NT2/D1 (cell line): Measurements from ENCODE around the gene LSS.
"Not testable (repeated sequence)": the region's sequence is repeated elsewhere in the genome, so short reads cannot be mapped to it uniquely, and the experiment has no call there.

ENCODE experiments used
- DNase-seq: peaks from one replicate; pipeline ENCODE4 v3.0.0-alpha.2; 2011; ENCODE audit warnings: low read depth, low spot score
- H3K27me3 ChIP-seq: 2 replicates; pipeline ENCODE4 v1.6.0; 2011; ENCODE audit warnings: mild to moderate bottlenecking; ENCODE audit not compliant: insufficient read length, insufficient read depth
- H3K36me3 ChIP-seq: 2 replicates; pipeline ENCODE4 v1.6.1; 2011; ENCODE audit warnings: mild to moderate bottlenecking, low read length, mixed read lengths; ENCODE audit not compliant: insufficient read depth, insufficient read length
- H3K4me1 ChIP-seq: 2 replicates; pipeline ENCODE4 v1.5.1; 2011; ENCODE audit not compliant: insufficient read depth, insufficient read length
- H3K4me3 ChIP-seq: 2 replicates; pipeline ENCODE4 v1.5.1; 2011; ENCODE audit warnings: low read depth; ENCODE audit not compliant: insufficient read length
- H3K9ac ChIP-seq: 2 replicates; pipeline ENCODE4 v1.6.0; 2011; ENCODE audit warnings: low read depth; ENCODE audit not compliant: insufficient read length
- H3K9me3 ChIP-seq: 2 replicates; pipeline ENCODE4 v1.5.1; 2011; ENCODE audit warnings: mild to moderate bottlenecking, low read length; ENCODE audit not compliant: insufficient read depth
- SUZ12 ChIP-seq: IDR thresholded peaks from 2 replicates; pipeline ENCODE4 v1.6.1; 2011; ENCODE audit not compliant: insufficient read length, insufficient read depth; ENCODE audit errors: extremely low read depth
- YY1 ChIP-seq: IDR thresholded peaks from 2 replicates; pipeline ENCODE4 v1.6.1; 2011; ENCODE audit not compliant: insufficient read length, insufficient read depth
- ZNF274 ChIP-seq: IDR thresholded peaks from 2 replicates; pipeline ENCODE4 v1.6.1; 2011; ENCODE audit warnings: mild to moderate bottlenecking, low read depth, low read length

The LSS gene

DNA sequence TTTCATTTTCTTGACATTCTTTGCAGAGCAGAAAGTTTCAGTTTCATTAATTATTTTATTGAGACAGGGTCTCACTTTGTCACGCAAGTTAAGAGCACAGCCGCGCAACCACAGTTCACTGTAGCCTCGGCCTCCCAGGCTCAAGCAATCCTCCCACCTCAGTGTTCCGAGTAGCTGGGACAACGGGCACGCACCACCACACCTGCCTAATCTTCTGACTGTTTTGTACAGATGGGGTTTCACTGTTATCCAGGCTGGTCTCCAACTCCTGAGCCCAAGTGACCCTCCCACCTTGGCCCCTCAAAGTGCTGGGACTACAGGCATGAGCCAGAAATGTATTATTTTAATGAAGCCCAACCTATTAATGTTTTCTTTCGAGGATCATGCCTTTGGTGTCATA, 41.3 kb downstream of the LSS start:
- no peaks in the 10 kb centered on the region for H3K9me3 ChIP-seq
- H3K4me3 ChIP-seq, result no peak overlapping the region
- H3K36me3 ChIP-seq, result peaks cover 49% of the 10 kb centered on the region
- no peak for TF ChIP-seq YY1
- TF ChIP-seq ZNF274, result no peak
- no peak for TF ChIP-seq SUZ12
- no peaks in the 10 kb centered on the region for H3K27me3 ChIP-seq
- no peak overlapping the region for H3K9ac ChIP-seq
- DNase-seq, result no peak
- H3K4me1 ChIP-seq, result peaks cover 44% of the 10 kb centered on the region

GRCh38 chr21:46185716-46186115, 42.9 kb downstream of the LSS start:
- no peak for DNase-seq
- H3K9ac ChIP-seq, result no peak overlapping the region
- peaks cover 38% of the 10 kb centered on the region for H3K36me3 ChIP-seq
- H3K27me3 ChIP-seq, result no peaks in the 10 kb centered on the region
- H3K9me3 ChIP-seq, result no peaks in the 10 kb centered on the region
- H3K4me1 ChIP-seq, result peaks cover 44% of the 10 kb centered on the region
- H3K4me3 ChIP-seq, result no peak overlapping the region
- TF ChIP-seq ZNF274, result no peak
- TF ChIP-seq YY1, result no peak
- TF ChIP-seq SUZ12, result no peak

DNA sequence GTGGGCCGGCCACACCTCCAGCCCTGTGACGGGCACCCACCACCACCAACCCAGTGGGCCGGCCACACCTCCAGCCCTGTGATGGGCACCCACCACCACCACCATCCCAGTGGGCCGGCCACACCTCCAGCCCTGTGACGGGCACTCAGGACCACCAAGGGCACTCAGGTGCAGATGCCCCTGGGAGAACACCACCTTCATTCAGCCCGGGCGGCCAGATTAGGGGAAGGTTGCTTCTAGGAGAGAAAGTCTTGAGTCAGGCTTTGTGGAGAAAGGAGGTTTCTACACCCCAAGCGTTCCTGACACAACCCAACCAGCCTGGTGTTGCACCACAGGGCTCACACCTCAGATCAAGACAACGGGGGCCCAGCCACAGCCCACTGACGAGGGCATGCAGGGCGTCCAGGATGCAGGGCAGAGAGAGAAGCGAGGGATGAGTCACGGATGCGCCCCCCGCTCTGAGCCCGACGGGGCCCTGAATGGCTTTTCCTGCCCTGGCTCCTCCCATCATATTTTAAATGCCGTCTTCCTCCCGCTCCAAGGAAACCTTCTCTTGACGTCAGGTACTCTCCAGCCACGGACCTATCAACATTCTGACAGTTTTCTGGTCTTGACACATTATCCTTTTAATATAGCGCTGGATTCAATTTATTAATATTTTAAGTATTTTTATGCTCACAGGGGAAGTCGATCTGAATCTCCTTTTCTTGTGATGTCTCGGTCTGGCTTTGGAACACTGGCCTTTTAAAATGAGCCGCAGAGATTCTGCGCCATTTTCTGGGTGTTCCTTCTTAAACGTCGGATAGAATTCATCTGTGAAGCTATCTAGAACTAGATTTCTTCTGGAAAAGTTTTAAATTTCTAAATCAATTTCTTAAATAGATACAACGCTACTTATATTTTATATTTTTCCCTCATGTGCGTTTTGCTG, 43.7 kb downstream of the LSS start:
- Histone ChIP-seq H3K27me3 (no peaks in the 10 kb centered on the region), H3K4me1 (peaks cover 39% of the 10 kb centered on the region), H3K9me3 (no peaks in the 10 kb centered on the region), H3K4me3 (peak overlapping the region; percentile 59), H3K9ac (peak overlapping the region; percentile 74), H3K36me3 (peaks cover 30% of the 10 kb centered on the region)
- DNase-seq, result peak; percentile 85
- TF ChIP-seq YY1, result no peak
- TF ChIP-seq SUZ12, result no peak
- no peak for TF ChIP-seq ZNF274

DNA sequence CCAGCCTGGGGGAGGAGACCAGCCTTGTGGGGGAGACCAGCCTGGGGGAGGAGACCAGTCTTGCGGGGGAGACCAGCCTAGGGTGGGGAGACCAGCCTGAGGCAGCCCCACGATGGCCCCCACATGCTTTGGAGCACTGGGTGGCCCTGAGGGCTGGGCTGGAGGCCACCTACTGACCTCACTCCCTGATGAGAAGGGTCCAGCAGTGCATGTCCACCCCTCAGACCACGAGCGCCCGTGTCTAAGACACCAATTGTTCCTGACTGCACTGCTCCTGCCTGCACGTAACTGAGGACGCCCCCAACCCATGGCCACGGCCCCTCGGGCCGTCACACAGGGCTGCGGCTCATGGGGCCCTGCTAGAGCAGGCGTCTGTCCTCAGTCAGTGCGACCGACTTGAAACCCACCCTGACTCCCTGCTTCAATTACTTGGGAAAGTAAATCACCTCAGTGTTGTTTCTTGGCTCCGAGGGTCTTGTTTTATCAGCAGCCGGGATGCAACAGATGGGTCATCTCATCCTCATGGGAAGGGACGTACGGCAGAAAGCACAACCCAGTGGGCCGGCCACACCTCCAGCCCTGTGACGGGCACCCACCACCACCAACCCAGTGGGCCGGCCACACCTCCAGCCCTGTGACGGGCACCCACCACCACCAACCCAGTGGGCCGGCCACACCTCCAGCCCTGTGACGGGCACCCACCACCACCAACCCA, 44.5 kb downstream of the LSS start, which contains the start of gene SPATC1L:
SPATC1L (minus strand) TSS at position 550 of the 715 bp plus-strand sequence. CDS start 1,643 bp downstream, outside the sequence.
- Histone ChIP-seq H3K4me3 (peak within 1 kb of the TSS; percentile 94), H3K9ac (peak within 1 kb of the TSS; percentile 92), H3K36me3 (peaks cover 29% of the 10 kb centered on the region), H3K4me1 (peaks cover 35% of the 10 kb centered on the region), H3K27me3 (no peaks in the 10 kb centered on the region), H3K9me3 (no peaks in the 10 kb centered on the region)
- peak; percentile 76 for DNase-seq
- TF ChIP-seq SUZ12, result no peak
- TF ChIP-seq ZNF274, result no peak
- TF ChIP-seq YY1, result no peak

DNA sequence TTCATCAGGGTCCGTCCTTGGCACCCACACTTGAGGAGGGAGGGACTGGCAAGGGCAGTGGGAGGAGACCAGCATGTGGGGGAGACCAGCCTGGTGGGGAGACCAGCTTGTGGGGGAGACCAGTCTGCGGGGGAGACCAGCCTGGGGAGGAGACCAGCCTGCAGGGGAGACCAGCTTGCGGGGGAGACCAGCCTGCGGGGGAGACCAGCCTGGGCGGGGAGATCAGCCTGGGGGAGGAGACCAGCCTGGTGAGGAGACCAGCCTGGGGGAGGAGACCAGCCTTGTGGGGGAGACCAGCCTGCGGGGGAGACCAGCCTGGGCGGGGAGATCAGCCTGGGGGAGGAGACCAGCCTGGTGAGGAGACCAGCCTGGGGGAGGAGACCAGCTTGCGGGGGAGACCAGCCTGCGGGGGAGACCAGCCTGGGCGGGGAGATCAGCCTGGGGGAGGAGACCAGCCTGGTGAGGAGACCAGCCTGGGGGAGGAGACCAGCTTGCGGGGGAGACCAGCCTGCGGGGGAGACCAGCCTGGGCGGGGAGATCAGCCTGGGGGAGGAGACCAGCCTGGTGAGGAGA, 45.2 kb downstream of the LSS start:
- H3K9ac ChIP-seq, result peak overlapping the region; percentile 92
- not testable (repeated sequence) for H3K9me3 ChIP-seq, DNase-seq, H3K27me3 ChIP-seq
- H3K4me1 ChIP-seq, result peaks cover 35% of the 10 kb centered on the region
- peaks cover 29% of the 10 kb centered on the region for H3K36me3 ChIP-seq
- H3K4me3 ChIP-seq, result peak overlapping the region; percentile 94

DNA sequence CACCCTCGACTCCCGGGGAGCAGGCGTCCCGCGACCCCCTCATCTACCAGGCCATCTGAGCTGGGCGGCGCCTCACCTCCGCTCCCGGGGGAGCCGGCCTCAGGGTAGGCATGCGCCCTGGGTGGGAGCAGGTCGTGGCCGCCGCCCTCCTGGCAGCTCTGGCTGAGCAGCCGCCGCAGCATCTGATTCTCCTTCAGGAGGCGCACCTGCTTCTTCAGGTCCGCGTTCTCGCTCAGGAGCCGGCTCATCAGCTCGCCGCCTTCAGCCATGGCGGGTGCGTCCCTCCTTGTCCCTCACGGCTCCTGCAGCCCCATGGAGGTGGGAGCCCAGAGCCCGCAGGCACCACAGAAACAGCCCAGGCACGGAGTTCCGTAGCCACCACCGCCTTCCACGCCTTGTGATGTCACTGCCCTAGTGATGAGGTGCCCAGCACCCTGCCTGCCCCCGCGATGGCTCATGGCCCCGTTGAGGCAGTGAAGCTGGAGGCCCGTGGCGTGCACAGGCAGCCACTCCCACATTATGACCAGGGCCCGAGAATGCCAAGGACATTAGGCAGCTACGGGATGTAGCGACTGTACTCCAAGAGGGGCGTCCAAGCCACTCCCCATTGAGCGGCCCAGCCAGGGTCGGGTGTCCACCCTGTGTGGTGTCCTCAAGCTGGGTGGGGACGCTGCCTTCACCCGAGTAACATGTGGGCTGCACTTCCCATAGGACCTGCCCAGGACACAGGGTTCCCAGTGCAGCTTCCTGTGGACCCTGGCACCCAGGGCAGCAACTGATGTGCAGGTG, 45.8 kb downstream of the LSS start:
- H3K9ac ChIP-seq, result peak overlapping the region; percentile 61
- no peak for TF ChIP-seq SUZ12
- TF ChIP-seq YY1, result no peak
- no peak for TF ChIP-seq ZNF274
- peaks cover 25% of the 10 kb centered on the region for H3K36me3 ChIP-seq
- H3K27me3 ChIP-seq, result no peaks in the 10 kb centered on the region
- no peaks in the 10 kb centered on the region for H3K9me3 ChIP-seq
- no peak overlapping the region for H3K4me3 ChIP-seq
- DNase-seq, result no peak
- H3K4me1 ChIP-seq, result peaks cover 32% of the 10 kb centered on the region

DNA sequence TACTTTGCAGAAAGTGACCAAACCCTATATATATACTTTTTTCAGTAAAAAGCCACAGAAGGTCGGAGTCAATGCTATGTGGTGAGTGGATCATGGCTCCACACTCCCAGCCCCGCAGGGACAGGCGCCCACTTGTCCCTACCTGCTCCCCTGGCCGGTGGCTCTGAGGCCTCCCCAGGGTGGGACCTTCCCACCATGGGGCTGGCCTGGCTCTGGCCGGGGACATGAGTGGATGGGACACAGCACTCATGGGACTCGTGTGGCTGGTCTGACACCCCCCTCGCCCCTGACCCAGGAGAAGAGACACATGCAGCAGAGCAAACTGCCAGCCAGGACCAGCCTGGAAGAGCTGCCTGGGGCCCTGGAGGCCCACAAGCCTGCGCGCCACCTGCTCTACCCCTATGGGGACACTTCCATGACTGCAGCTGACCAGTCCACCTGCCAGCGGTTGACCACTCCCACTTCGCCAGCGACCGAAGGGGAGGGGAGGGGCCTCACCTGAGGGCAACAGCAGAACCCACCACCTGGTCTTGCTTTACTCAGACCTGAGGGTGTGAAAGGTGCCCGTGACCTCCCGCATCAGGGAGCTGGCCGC, 46.5 kb downstream of the LSS start:
- no peaks in the 10 kb centered on the region for H3K27me3 ChIP-seq
- peaks cover 19% of the 10 kb centered on the region for H3K36me3 ChIP-seq
- TF ChIP-seq YY1 (no peak), ZNF274 (no peak), SUZ12 (no peak)
- H3K9ac ChIP-seq, result no peak overlapping the region
- H3K9me3 ChIP-seq, result no peaks in the 10 kb centered on the region
- H3K4me3 ChIP-seq, result no peak overlapping the region
- DNase-seq, result no peak
- H3K4me1 ChIP-seq, result peaks cover 29% of the 10 kb centered on the region
